Medulla oblongata (tissue), 1 donor: ENCODE measurements around the gene EEF1B2.
"Not testable (repeated sequence)": the region's sequence is repeated elsewhere in the genome, so short reads cannot be mapped to it uniquely, and the experiment has no call there.

ENCODE experiments used
- DNase-seq: peaks from one replicate; pipeline ENCODE4 v3.0.0-alpha.2; 2015; ENCODE audit errors: extremely low spot score

The EEF1B2 gene

DNA sequence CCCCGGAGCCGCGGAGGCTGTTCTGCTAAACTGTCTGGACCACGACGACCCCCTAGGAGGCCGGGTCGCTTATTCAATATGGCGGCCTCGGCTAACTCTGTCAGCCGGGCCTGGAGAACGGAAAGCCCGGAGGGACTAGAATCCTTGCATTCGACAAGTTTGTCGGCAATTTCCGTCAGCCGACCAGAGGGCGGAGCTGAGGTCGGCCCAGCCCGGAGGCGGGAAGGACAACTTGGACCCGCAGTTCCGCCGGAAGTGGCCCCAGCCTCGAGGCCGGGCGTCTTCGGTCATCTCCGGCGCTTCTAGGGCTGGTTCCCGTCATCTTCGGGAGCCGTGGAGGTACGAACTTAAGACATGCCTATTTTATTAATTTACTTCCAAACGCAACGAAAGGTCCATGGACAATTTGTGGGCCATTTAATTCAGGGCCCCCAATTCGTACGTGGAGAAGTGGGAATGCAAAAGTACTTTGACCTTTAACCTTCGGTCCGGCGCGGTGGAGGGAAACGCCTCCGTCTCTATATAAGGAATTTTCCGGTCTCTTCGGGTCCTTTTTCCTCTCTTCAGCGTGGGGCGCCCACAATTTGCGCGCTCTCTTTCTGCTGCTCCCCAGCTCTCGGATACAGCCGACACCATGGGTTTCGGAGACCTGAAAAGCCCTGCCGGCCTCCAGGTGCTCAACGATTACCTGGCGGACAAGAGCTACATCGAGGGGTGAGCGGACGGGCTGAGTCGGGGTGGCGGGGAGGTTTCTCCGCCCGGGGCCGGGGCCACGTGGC lies at the start of gene EEF1B2, which contains the start of gene NDUFS1:
EEF1B2 (plus strand) TSS at position 550 of the 779 bp plus-strand sequence; CDS start at position 635, 85 bp downstream.
NDUFS1 (minus strand) TSS at position 99 of the 779 bp plus-strand sequence. CDS start 5,766 bp downstream, outside the sequence.
- DNase-seq = peak; percentile 99

GRCh38 chr2:206112108-206112507 lies 47.6 kb upstream of the EEF1B2 start:
- DNase-seq = no peak

- DNase-seq = no peak
Measured at GRCh38 chr2:206112846-206113547, 46.7 kb upstream of the EEF1B2 start.

DNA sequence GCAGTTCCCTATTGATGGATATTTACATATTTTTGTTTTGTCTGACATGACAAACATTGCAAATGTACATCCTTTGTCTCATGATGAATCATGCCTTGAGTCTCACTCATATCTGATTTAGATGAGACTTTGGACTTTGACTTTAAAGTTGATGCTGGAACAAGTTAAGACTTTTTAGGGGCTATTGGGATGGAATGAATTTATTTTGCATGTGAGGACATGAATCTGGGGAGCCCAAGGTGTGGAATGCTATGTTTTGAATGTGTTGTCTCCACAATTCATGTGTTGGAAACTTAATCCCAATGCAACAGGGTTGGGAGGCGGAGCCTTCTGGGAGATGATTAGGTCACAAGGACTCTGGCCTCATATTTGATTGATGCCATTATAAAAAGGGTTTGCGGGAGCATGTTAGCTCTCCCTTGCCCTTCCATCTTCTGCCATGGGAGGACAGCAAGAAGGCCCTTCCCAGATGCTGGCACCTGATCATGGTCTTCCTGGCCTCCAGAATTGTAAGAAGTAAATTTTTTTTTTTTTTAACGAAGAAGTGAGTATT lies 44.6 kb upstream of the EEF1B2 start:
- DNase-seq = no peak

- no peak for DNase-seq
Measured at GRCh38 chr2:206116278-206116677, 43.4 kb upstream of the EEF1B2 start.

DNA sequence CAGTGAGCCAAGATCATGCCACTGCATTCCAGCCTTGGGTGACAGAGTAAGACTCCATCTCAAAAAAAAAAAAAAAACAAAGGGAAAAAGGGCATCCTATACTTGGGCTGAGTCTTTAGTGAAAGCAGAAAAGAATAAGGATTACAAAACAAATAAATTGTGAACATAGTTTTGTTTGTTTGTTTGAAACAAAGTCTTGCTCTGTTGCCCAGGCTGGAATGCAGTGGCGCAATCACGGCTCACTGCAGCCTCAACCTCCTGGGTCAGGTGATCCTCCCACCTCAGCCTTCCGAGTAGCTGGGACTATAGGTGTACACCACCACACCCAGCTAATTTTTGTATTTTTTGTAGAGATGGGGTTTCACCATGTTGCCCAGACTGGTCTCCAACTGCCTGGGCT lies 37.1 kb upstream of the EEF1B2 start:
- not testable (repeated sequence) for DNase-seq

GRCh38 chr2:206125901-206126300 lies 33.8 kb upstream of the EEF1B2 start:
- no peak for DNase-seq

DNA sequence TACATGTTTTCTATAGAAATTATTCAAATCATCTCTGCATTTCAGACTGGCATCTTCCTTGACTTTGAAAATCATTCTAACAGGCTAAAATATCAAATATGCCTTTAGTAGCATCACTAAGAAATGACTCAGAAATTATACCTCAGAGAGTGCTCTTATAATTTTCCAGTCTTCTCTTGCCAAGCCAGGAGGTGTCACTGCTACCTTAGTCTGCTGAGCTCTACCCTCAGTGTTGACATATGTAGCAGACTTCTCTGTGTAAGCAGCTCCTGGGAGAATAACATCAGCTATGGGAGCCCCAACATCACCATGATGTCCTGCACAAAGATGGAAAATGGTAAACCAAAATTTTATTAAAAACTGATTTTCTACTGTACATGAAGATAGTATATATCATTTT lies 32.0 kb upstream of the EEF1B2 start:
- DNase-seq = no peak

- DNase-seq = no peak
Measured at GRCh38 chr2:206143451-206143850, 16.2 kb upstream of the EEF1B2 start.

DNA sequence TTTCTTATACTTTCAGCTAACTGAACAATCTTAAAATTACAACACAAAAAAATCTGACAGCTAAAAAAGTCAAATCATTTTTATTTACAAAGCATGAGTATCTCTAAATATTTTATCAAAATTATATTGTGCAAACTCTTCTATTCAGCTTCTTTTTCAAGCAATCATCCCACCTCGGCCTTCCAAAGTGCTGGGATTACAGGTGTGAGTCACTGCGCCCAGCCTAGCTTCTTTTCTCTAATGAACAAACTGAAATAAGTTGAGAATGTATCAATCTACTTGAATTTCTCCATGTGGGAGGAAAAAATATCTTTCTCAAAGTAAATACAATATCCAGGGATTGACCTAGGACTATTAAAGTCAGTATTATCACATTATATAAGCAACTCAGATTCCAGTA lies 15.3 kb upstream of the EEF1B2 start:
- no peak for DNase-seq

- DNase-seq = no peak
Measured at GRCh38 chr2:206145665-206146064, 14.0 kb upstream of the EEF1B2 start.

- DNase-seq = no peak
Measured at GRCh38 chr2:206149330-206149729, 10.4 kb upstream of the EEF1B2 start.

GRCh38 chr2:206150168-206150567 lies 9.5 kb upstream of the EEF1B2 start:
- no peak for DNase-seq

- no peak for DNase-seq
Measured at GRCh38 chr2:206150631-206151030, 9.1 kb upstream of the EEF1B2 start.

- DNase-seq = no peak
Measured at GRCh38 chr2:206154197-206154596, 5.5 kb upstream of the EEF1B2 start.

DNA sequence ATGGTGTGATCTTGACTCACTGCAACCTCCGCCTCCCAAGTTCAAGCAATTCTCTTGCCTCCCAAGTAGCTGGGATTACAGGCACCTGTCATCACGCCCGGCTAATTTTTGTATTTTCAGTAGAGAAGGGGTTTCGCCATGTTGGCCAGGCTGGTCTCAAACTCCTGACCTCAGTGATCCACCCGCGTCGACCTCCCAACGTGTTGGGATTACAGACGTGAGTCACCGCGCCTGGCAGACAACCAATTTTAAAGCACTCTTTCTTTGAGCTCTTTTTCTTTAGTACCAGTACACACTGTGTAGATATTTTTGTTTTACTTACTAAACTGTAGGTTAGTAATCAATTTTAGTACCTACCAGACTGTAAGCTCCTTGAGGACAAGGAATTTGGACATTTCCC lies 2.7 kb upstream of the EEF1B2 start:
- DNase-seq = not testable (repeated sequence)

DNA sequence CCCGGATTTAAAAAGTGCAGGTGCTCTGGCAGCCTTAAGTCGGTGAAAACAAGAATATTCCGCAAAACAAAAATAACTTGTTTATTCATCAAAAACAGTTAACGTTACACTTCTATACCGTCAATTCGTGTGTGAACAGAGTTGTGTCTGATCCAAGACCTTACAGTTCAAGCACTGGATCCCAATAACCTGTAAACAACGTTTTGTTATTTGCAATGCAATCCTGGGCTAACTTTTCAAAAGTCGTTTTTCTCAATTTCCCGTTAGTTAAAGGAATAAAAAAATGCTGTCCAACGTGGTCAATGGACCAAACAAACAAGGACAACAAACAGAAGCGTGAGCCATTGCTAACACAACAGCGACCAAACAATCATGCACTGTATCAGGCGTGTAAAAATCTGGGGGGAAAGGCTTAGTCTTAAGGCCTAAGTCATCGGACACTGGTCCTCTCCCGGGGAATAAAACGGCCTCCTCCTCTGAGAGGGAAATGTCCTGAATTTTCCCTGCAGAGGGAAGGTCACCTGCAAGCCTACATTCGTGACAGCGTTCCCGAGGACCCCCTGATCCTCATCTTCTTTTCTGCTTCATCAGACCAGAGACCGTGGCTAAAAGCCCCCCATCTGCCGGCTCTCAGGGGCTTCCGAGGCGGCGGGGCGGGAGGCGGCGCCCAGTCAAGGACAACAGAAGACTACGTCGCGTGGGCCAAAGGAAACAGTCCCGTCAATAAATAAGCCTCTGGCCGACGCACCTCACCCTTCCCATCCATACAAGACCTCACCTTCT lies 941 bp upstream of the EEF1B2 start:
- peak; percentile 29 for DNase-seq

DNA sequence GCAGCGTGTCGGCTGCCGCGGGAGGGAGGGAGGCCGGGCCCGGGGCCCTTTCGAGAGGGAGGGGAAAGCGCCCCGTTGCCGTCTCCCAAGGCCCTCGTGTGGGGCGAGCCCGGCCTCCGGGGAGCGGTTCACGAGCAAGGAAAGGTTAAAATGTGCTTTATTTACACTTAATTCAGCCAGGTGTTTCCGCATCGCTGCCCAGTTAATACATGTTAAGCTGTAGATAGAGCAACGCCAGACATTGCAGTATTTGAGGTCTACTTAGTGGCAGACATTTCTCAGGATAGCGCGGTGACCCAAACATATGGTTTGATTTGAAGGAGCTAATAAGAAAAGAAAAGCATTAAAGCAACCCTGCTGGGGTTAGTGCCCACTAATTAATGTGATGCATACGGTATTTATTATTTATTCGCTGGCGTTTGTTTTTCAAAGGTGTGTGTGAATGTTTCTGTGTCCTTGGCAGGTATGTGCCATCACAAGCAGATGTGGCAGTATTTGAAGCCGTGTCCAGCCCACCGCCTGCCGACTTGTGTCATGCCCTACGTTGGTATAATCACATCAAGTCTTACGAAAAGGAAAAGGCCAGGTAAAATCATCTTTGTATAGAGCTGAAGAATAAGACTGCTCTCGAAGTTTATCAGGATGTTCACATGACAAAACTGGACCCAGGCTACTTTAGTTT lies 571 bp downstream of the EEF1B2 start:
- peak; percentile 4 for DNase-seq

DNA sequence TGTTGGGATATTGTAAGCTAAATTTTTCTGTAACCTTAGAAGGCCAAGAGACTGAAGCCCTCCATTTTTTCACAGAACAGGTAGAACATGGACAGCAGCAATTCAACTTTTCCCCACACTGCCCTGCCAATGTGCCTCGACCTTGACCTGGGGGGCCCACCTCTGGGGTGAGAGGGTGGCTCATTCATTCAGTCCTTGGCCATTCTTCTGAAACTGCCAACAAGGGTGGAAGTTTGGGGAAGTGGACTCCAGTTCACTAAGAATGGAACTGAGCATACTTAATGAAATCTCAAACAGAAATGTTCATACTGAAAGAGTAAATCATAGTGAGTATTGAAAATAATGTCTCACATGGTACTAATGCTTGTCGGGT lies 1.1 kb downstream of the EEF1B2 start:
- no peak for DNase-seq

GRCh38 chr2:206162401-206162800 lies 2.7 kb downstream of the EEF1B2 start:
- not testable (repeated sequence) for DNase-seq

DNA sequence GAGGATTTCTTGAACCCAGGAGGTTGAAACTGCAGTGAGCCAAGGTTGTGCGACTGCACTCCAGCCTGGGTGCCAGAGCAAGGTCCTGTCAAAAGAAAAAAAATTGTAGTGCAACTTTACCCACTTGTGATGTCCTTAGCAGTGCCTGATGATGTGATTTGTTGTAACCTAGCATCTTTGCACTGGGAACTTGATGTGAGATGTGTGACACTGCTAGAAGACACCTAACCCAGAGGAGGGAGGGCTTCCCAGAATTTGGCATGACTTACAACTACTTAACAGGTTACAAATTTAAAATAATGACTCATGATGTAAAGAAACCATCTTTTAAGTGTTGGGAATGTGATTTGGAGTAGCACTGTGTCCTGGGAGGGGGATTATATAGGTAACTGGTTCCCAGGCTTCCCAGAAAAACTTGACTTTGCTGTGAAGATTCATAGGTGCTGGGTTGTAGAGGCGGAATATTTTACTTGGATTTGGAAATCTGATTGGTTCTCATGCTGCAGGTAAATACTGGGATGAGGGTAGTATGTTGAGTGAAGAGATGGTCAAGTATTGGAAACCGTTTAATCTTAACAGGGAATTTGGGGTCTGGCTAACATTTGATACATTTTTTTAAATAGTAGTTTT lies 3.7 kb downstream of the EEF1B2 start:
- DNase-seq = no peak
